HEK293T (cell line): Measurements from ENCODE around the gene SPINK2.

Experiments used
- BHLHE40 ChIP-seq: fragments of 450-650 bp; IDR thresholded peaks from 2 replicates; pipeline ENCODE4 v1.6.1; 2016; ENCODE audit warnings: mild to moderate bottlenecking, moderate library complexity, borderline replicate concordance
- CTBP1 ChIP-seq: fragments of 450-650 bp; IDR thresholded peaks from 2 replicates; pipeline ENCODE4 v1.6.1; 2016; ENCODE audit warnings: borderline replicate concordance
- FOXA1 ChIP-seq: fragments of 450-650 bp; IDR thresholded peaks from 2 replicates; pipeline ENCODE4 v1.6.1; 2016; ENCODE audit warnings: mild to moderate bottlenecking
- FOXM1 ChIP-seq: fragments of 450-650 bp; IDR thresholded peaks from 2 replicates; pipeline ENCODE4 v1.6.1; 2017; ENCODE audit warnings: mild to moderate bottlenecking, borderline replicate concordance
- L3MBTL2 ChIP-seq: fragments of 450-650 bp; conservative IDR thresholded peaks from 2 replicates; pipeline ENCODE4 v1.6.1; 2016; ENCODE audit warnings: mild to moderate bottlenecking
- SP1 ChIP-seq: fragments of 450-650 bp; IDR thresholded peaks from 2 replicates; pipeline ENCODE4 v1.6.1; 2017
- SUZ12 ChIP-seq: fragments of 450-650 bp; IDR thresholded peaks from 2 replicates; pipeline ENCODE4 v1.6.1; 2016; ENCODE audit warnings: mild to moderate bottlenecking
- ZNF384 ChIP-seq: fragments of 450-650 bp; IDR thresholded peaks from 2 replicates; pipeline ENCODE4 v1.6.1; 2016

DNA sequence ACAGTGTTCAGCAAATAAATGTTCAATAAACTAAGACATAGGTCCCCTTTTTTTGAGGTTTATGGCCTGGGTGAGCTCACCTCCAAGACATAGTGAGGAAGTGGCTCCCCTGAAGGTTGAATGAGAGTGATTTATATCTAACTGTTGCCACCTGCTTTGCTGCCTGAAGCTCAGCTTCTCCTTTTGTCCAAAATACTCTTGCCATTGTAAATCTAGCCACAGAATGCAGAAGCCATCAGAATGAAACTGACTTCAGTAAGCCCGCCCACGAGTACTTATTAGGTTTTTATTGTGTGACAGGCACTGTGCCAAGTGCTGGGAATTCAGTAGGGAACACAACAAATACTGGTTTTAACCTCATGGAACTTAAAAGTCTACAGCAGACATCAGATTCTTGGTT lies 18.0 kb downstream of the SPINK2 start:
- TF ChIP-seq L3MBTL2 (no peak), ZNF384 (no peak), SUZ12 (no peak), SP1 (no peak), FOXA1 (no peak), FOXM1 (no peak), BHLHE40 (no peak), CTBP1 (no peak)
